D721Med (cell line): Measurements from ENCODE around the gene EGLN1.
A peak's percentile ranks its signal among the peaks of the same experiment; 100 is the strongest.

Source experiments
- DNase-seq: peaks from one replicate; pipeline ENCODE4 v3.0.0; 2011; ENCODE audit warnings: low spot score; ENCODE audit not compliant: insufficient read length
- FAIRE-seq: peaks from 2 replicates; lab custom pipeline; 2011; peaks lifted over from hg19 to GRCh38; lab: Jason Lieb, UNC
- CTCF ChIP-seq: IDR thresholded peaks from 2 replicates; pipeline ENCODE4 v1.5.1; 2012; ENCODE audit warnings: mild to moderate bottlenecking, control low read depth; ENCODE audit not compliant: insufficient read depth; ENCODE audit errors: missing control alignments

The EGLN1 gene

DNA sequence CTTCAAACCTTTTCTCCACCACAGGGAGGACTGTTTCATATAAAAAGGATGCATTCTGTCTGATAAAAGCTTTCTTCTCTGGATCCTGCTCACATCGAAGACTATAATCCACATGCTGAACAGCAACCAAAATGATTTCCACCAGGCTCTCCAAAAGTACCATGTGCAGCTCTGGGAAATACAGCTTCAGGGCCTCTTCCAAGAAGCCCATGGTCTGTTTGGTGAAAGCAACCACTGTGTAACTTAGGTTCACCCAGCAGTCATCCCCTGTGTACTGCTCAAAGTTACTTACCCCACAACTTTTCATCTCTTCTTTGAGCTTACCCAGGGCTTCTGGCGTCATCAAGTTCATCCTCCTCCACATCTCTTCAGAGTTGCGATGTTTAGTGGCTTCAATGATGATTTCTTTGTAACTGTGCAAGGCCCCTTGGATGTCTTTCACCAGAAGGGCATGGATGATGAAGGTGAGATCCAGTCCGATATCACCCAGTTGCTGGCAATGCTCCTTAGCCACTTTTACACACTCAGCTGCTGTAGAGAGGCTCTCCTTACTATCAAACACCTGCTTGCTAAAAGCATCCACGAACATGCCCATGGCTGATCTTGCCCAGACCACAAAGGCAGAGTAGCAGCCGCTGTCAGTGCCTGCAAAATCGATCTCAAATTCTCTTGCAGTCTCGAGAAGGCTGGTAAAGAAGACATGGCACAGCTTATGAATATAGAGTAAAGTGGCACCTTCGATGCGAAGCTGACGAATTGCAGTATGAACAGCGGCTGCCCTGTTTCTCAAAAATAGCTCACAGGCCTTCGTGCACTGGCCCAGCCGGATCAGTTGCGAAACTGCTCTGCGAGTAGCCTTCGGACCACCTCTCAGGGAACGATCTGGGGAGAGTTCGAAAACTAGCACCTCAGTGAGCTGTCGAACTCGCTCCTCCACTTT, 86.2 kb downstream of the EGLN1 start:
- FAIRE-seq (no peak), DNase-seq (no peak)
- TF ChIP-seq CTCF, result no peak

GRCh38 chr1:231334952-231335351, 87.1 kb downstream of the EGLN1 start:
- FAIRE-seq (no peak), DNase-seq (no peak)
- TF ChIP-seq CTCF, result no peak

DNA sequence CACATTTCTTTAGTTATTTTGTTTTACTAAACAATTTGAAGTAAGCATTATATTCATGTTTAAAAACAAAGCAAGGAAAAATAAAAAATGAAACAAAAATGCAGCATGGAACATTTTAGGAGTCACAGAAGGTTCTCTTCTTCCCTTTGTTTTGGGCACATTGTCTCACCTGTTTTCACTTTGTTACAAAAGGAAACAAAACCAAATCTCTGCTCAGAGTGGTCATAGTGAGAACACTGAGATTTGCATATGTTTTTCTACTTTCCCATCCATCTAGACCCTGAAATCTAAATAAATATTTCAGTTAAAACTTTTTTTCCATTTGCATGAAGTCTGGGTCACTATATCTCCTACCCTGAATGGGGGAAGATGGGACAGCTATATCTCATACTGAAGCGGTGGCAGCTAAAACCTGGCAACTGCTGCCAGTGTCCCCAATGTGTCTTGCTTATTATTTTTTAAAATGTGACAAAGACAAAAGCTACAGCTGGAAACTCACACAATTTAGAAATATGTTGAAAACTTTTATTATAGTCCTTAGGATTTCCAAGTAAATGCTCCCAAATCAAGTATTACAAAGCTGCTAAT, 87.9 kb downstream of the EGLN1 start:
- TF ChIP-seq CTCF, result no peak
- DNase-seq (no peak), FAIRE-seq (peak; percentile 25)

- peak; percentile 63 for FAIRE-seq
- DNase-seq, result no peak
- no peak for TF ChIP-seq CTCF
Observed at GRCh38 chr1:231332761-231333160, 89.3 kb downstream of the EGLN1 start.

DNA sequence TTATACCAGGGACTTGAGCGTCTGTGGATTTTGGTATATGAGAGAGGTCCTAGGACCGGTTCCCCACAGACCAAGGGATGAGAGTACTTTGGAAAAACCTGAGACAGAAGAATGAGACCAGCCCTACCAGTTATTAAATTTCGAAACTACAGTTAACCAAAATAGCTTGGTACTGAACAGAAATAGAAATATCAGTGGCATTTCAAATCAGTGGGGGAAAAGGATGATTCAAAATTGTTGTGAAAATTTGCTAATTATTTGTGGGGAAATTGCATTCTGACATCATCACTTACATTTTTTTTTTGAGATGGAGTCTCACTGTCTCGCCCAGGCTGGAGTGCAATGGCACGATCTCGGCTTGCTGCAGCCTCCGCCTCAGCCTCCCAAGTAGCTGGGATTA, 92.6 kb downstream of the EGLN1 start:
- DNase-seq, result no peak
- FAIRE-seq, result no peak
- TF ChIP-seq CTCF, result no peak

DNA sequence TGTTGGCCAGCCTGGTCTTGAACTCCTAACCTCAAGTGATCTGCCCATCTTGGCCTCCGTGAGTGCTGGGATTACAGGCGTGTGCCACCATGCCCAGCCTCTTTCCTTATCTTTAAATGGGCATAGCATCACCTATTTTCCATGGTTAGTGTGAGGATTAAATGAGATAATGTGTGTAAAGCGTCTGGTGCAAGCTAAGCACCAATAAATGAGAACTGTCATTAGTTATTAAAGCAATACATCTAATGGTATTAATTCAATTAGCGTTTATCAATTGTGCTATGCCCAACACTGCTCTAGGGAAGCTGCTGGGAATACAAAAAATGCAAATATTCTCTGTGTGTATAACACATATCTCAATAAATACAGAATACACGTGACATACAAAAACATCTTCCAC, 94.5 kb downstream of the EGLN1 start:
- DNase-seq (no peak), FAIRE-seq (no peak)
- TF ChIP-seq CTCF, result no peak

DNA sequence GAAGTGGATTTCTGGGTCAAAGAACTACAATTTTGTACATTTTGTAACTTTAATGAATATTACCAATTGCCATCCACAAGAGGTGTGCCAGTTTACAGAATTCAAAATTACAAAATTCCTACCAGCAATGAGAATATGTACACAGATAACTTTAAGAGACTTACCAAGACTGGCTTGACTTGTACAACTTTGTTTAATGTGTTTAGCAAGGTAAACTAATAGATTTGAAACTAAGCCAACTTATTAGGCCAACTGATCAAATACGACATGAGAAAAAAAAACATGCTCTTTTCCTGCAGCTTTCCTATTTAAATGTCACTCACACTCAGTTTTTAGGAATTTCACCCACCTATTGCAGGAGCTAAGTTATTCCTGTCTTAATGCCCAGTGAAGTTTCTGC, 95.8 kb downstream of the EGLN1 start:
- FAIRE-seq, result peak; percentile 63
- DNase-seq, result no peak
- TF ChIP-seq CTCF, result no peak
